Measurements from ENCODE around the gene IKZF3.
"Not testable (repeated sequence)": the region's sequence is repeated elsewhere in the genome, so short reads cannot be mapped to it uniquely, and the experiment has no call there.

IKZF3 gene

GRCh38 chr17:39739885-39740356 lies 124.2 kb downstream of the IKZF3 start:
- no peak for DNase-seq (ENCODE audit: low read depth in 2 of 2)

- DNase-seq (ENCODE audit: low read depth in 2 of 2) = no peak
These were observed 124.9 kb downstream of the IKZF3 start for GRCh38 chr17:39738983-39739884.

GRCh38 chr17:39738568-39738901 lies 125.6 kb downstream of the IKZF3 start:
- peak in 1 of 2 donors; percentile 15 for DNase-seq (ENCODE audit: low read depth in 2 of 2)

- DNase-seq (ENCODE audit: low read depth in 2 of 2) = no peak
These were observed 126.1 kb downstream of the IKZF3 start, which contains the start of gene GRB7 for GRCh38 chr17:39737760-39738567. TSS of gene GRB7 (plus strand) at chr17:39737938. CDS start at chr17:39742302, 4,364 bp downstream.

GRCh38 chr17:39737206-39737759 lies 126.8 kb downstream of the IKZF3 start:
- DNase-seq (ENCODE audit: low read depth in 2 of 2) = no peak

GRCh38 chr17:39736319-39737165 lies 127.6 kb downstream of the IKZF3 start:
- DNase-seq (ENCODE audit: low read depth in 2 of 2) = no peak

GRCh38 chr17:39735882-39736281 lies 128.2 kb downstream of the IKZF3 start:
- no peak for DNase-seq (ENCODE audit: low read depth in 2 of 2)

GRCh38 chr17:39732586-39732985 lies 131.5 kb downstream of the IKZF3 start:
- DNase-seq (ENCODE audit: low read depth in 2 of 2) = no peak

GRCh38 chr17:39730095-39730921 lies 133.8 kb downstream of the IKZF3 start, which contains the start of gene MIEN1:
TSS of gene MIEN1 (minus strand) at chr17:39730532. CDS start at chr17:39730495, 37 bp downstream.
- DNase-seq (ENCODE audit: low read depth in 2 of 2) = peak; percentile 83 to 89

- no peak for DNase-seq (ENCODE audit: low read depth in 2 of 2)
These were observed 134.7 kb downstream of the IKZF3 start for GRCh38 chr17:39729280-39729851.

- DNase-seq (ENCODE audit: low read depth in 2 of 2) = no peak
These were observed 136.6 kb downstream of the IKZF3 start for GRCh38 chr17:39727556-39727955.

GRCh38 chr17:39726617-39727016 lies 137.5 kb downstream of the IKZF3 start:
- DNase-seq (ENCODE audit: low read depth in 2 of 2) = no peak

GRCh38 chr17:39725923-39726322 lies 138.2 kb downstream of the IKZF3 start:
- DNase-seq (ENCODE audit: low read depth in 2 of 2) = not testable (repeated sequence)

GRCh38 chr17:39724731-39725130 lies 139.4 kb downstream of the IKZF3 start:
- DNase-seq (ENCODE audit: low read depth in 2 of 2) = no peak

GRCh38 chr17:39722965-39723848 lies 140.9 kb downstream of the IKZF3 start:
- DNase-seq (ENCODE audit: low read depth in 2 of 2) = no peak

- no peak for DNase-seq (ENCODE audit: low read depth in 2 of 2)
These were observed 142.0 kb downstream of the IKZF3 start for GRCh38 chr17:39722104-39722503.

GRCh38 chr17:39719563-39720355 lies 144.4 kb downstream of the IKZF3 start:
- DNase-seq (ENCODE audit: low read depth in 2 of 2) = no peak

- DNase-seq (ENCODE audit: low read depth in 2 of 2) = no peak
These were observed 146.5 kb downstream of the IKZF3 start for GRCh38 chr17:39717660-39718059.
